GM12878 (cell line): ENCODE data around the gene JMJD7. TPM values are rescaled to one million over a fixed set of nuclear protein-coding genes. Genes with fewer than 3 reads are reported as not detected.

Experiments
- ATAC-seq: fragments of 200-7000 bp; cut with Tn5 transposase; 3 replicates; pipeline ENCODE4 v1.9.1; 2020; ENCODE audit warnings: mild to moderate bottlenecking, moderate library complexity
- BruUV-seq: library from RNA; stranded (reverse); fragments of 400-500 nt; replicated peaks from 2 replicates; lab custom pipeline; 2021; lab: Mats Ljungman, UMichigan
- CTCF ChIA-PET: fragments of 300-600 bp; sonication (Branson Sonifier 250); formaldehyde crosslinking; extraction: SDS; loops from one replicate; lab custom pipeline; 2021; ENCODE audit warnings: inconsistent platforms; lab: Yijun Ruan, JAX
- POLR2A ChIA-PET: fragments of 350-600 bp; formaldehyde crosslinking; extraction: SDS; loops from one replicate; lab custom pipeline; 2021; ENCODE audit warnings: inconsistent platforms; lab: Charles Lee
- RAD21 ChIA-PET: fragments of 300-600 bp; sonication (Branson Sonifier 250); formaldehyde crosslinking; loops from one replicate; lab custom pipeline; 2023; ENCODE audit warnings: antibody characterized with exemption; ENCODE audit not compliant: unreplicated experiment; lab: Charles Lee
- SMC1A ChIA-PET: fragments of 300-600 bp; sonication (Branson Sonifier 250); formaldehyde crosslinking; loops from one replicate; lab custom pipeline; 2023; ENCODE audit not compliant: unreplicated experiment, uncharacterized antibody; lab: Charles Lee
- DNase-seq: peaks from one replicate; pipeline ENCODE4 v3.0.0-alpha.2; 2011; ENCODE audit warnings: low read depth, low spot score
- FAIRE-seq: peaks from 3 replicates; lab custom pipeline; 2011; peaks lifted over from hg19 to GRCh38; lab: Jason Lieb, UNC
- H2AFZ ChIP-seq: 2 replicates; pipeline ENCODE4 v1.6.0; 2011; ENCODE audit warnings: low read depth, low read length, control low read depth; ENCODE audit not compliant: control insufficient read depth
- H3K27ac ChIP-seq: 2 replicates; pipeline ENCODE4 v1.5.1; 2011; ENCODE audit warnings: control low read depth; ENCODE audit not compliant: control insufficient read depth, insufficient read depth
- H3K27me3 ChIP-seq, 2 experiments: replicated peaks in 1 of 2; 2 replicates each; pipeline versions ENCODE4 v1.6.0 to v1.6.1; 2011; ENCODE audit warnings: low read length in 1 of 2; ENCODE audit not compliant: control insufficient read depth in 2 of 2, insufficient read depth in 2 of 2
- H3K36me3 ChIP-seq, 2 experiments: 2 replicates each; pipeline ENCODE4 v1.5.1; 2011; ENCODE audit warnings: low read length in 1 of 2; ENCODE audit not compliant: control insufficient read depth in 2 of 2, insufficient read depth in 2 of 2
- H3K4me1 ChIP-seq: 2 replicates; pipeline ENCODE4 v1.6.1; 2011; ENCODE audit warnings: mild to moderate bottlenecking, low read length, moderate library complexity, mixed read lengths; ENCODE audit not compliant: control insufficient read depth, insufficient read depth
- H3K4me2 ChIP-seq: 2 replicates; pipeline ENCODE4 v1.6.0; 2011; ENCODE audit warnings: control low read depth; ENCODE audit not compliant: control insufficient read depth, insufficient read depth
- H3K4me3 ChIP-seq: fragments of 200-600 bp; sonication (generic); 2 replicates; pipeline ENCODE4 v1.5.1; 2016
- H3K79me2 ChIP-seq: 2 replicates; pipeline ENCODE4 v1.6.0; 2011; ENCODE audit warnings: low read length; ENCODE audit not compliant: control insufficient read depth, insufficient read depth
- H3K9ac ChIP-seq: 2 replicates; pipeline ENCODE4 v1.8.0; 2011; ENCODE audit warnings: low read length, control low read depth, mixed read lengths; ENCODE audit not compliant: control insufficient read depth, insufficient read depth
- H3K9me3 ChIP-seq: replicated peaks from 3 replicates; pipeline ENCODE4 v1.5.1; 2011; ENCODE audit warnings: mild to moderate bottlenecking, low read length; ENCODE audit not compliant: control insufficient read depth, insufficient read depth
- H4K20me1 ChIP-seq: 2 replicates; pipeline ENCODE4 v1.6.0; 2011; ENCODE audit not compliant: control insufficient read depth, insufficient read depth
- CHD2 ChIP-seq: IDR thresholded peaks from 2 replicates; pipeline ENCODE4 v1.6.1; 2011; ENCODE audit warnings: low read depth, low read length, improper control_type of control experiment, borderline replicate concordance
- CHD4 ChIP-seq: fragments of 200-600 bp; sonication (generic); IDR thresholded peaks from 2 replicates; pipeline ENCODE4 v1.6.1; 2016; ENCODE audit warnings: mild to moderate bottlenecking
- CREM ChIP-seq: IDR thresholded peaks from 2 replicates; pipeline ENCODE4 v1.6.1; 2014; ENCODE audit warnings: antibody characterized with exemption, low read depth
- SIX5 ChIP-seq: IDR thresholded peaks from 2 replicates; pipeline ENCODE4 v1.6.1; 2011; ENCODE audit warnings: mild to moderate bottlenecking, low read depth, low read length, moderate library complexity; ENCODE audit not compliant: severe bottlenecking
- SMAD1 ChIP-seq: fragments of 450-650 bp; IDR thresholded peaks from 2 replicates; pipeline ENCODE4 v1.6.1; 2018; ENCODE audit warnings: mild to moderate bottlenecking, low read depth; ENCODE audit not compliant: partially characterized antibody
- SREBF1 ChIP-seq: IDR thresholded peaks from 2 replicates; pipeline ENCODE4 v1.6.1; 2012; ENCODE audit warnings: mild to moderate bottlenecking, low read length
- SRF ChIP-seq, 2 experiments: IDR thresholded peaks; 2 replicates each; pipeline ENCODE4 v1.6.1; 2011; ENCODE audit warnings: low read depth in 2 of 2, low read length in 2 of 2, mild to moderate bottlenecking in 1 of 2, moderate library complexity in 1 of 2
- YY1 ChIP-seq: IDR thresholded peaks from 2 replicates; pipeline ENCODE4 v1.6.1; 2011; ENCODE audit warnings: low read depth, mild to moderate bottlenecking, low read length
- ZSCAN29 ChIP-seq: fragments of 450-650 bp; IDR thresholded peaks from 2 replicates; pipeline ENCODE4 v1.6.1; 2017; ENCODE audit warnings: mild to moderate bottlenecking, moderate library complexity
- WGBS: methylation state at CpG from one replicate; pipeline ENCODE4 v1.1.6; 2016; ENCODE audit warnings: low lambda C conversion rate; ENCODE audit not compliant: insufficient replicate concordance, insufficient coverage; ENCODE audit errors: missing lambda C conversion rate; 5-methylcytosine and 5-hydroxymethylcytosine counted together
- in situ Hi-C: fragments of 300-500 bp; cut with MboI; formaldehyde crosslinking; loops from 9 replicates; pipeline ENCODE4 v1.14.3; 2018; ENCODE audit warnings: mixed read lengths
- intact Hi-C: fragments of 100-400 bp; cut with micrococcal nuclease; formaldehyde crosslinking; loops from one replicate; pipeline ENCODE4 v1.14.2; 2022; ENCODE audit not compliant: unreplicated experiment
- polyA plus RNA-seq, 11 experiments: library from polyadenylated mRNA; depleted of rRNA in 4 of 11; unstranded in 6 of 11; stranded (reverse) in 5 of 11; fragments of >200 nt; fragmentation: Nextera tagmentation in 4 of 11; fragmentation: Illumina TruSeq in 1 of 11; extraction: Ambion mirVana in 4 of 11; extraction: Trizol in 1 of 11; gene quantifications; 1 replicate in 1 of 11; 2 replicates in 10 of 11; pipeline versions ENCODE4 v1.2.1 to v1.2.3, GENCODE V29; 2011 to 2016; ENCODE audit warnings: inconsistent platforms in 2 of 11, missing spikeins in 2 of 11, low read depth in 1 of 11
- total RNA-seq, 4 experiments: library from RNA; depleted of rRNA in 3 of 4; stranded (reverse); fragments of >200 nt in 3 of 4; fragmentation: Illumina TruSeq in 1 of 4; extraction: Trizol in 1 of 4; gene quantifications; 2 replicates each; pipeline versions ENCODE4 v1.2.1 to v1.2.3, GENCODE V29; 2013 to 2021
- TF ChIP-seq, protein P1 (sequence below): IDR thresholded peaks from 2 replicates; pipeline ENCODE4 v1.6.1; 2011; ENCODE audit warnings: mild to moderate bottlenecking, low read depth, low read length, moderate library complexity; ENCODE audit not compliant: insufficient replicate concordance
- TF ChIP-seq, protein P2 (sequence below), 3 experiments: IDR thresholded peaks in 2 of 3; conservative IDR thresholded peaks in 1 of 3; 2 replicates each; pipeline ENCODE4 v1.5.1; 2011; ENCODE audit warnings: low read depth in 3 of 3, low read length in 3 of 3, mild to moderate bottlenecking in 3 of 3, control low read depth in 2 of 3, moderate library complexity in 2 of 3, inconsistent platforms in 1 of 3, mixed read lengths in 1 of 3; ENCODE audit not compliant: control insufficient read depth in 2 of 3, insufficient read depth in 1 of 3; ENCODE audit errors: extremely low read depth in 1 of 3

The JMJD7 gene
- total and polyA plus RNA-seq, 10 of the 15 experiments (the other 5 are each of a cell fraction or from before 2014, with no cell fraction given) = 0.79 to 12.2 (median 6.5) TPM

DNA sequence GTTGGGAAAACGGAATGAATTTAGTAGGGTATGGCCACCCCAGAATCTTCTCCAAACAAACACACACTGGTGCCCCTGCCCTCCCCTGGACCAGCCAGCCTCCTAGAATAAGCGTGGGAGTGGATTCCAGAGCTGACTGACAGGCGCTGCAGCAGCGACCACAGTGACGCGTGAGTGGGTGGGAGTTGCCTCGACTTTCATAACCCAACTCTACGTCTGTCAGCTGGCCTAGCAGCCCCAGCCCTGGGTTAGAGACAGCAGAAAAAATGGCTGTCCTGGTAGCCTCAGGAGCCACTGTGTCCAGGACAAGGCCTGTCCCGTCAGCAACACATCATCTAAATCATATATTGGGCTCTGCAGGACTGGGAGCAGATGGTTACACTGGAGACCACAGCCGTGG is 20.7 kb downstream of the JMJD7 start:
- ChIA-PET POLR2A (no interaction called here), SMC1A (no interaction called here), RAD21 (no interaction called here), CTCF (no interaction called here)
- intact Hi-C loops (no loop called here), in situ Hi-C loops (no loop called here)
- no TSS peak for BruUV-seq
- 53% methylated on average over 10 of the region's 10 CpGs for WGBS
- ATAC-seq (no peak), DNase-seq (no peak), FAIRE-seq (no peak)
- Histone ChIP-seq H3K4me2 (no peak overlapping the region), H3K9me3 (no peaks in the 10 kb centered on the region), H3K79me2 (no peaks in the 10 kb centered on the region), H3K4me1 (no peaks in the 10 kb centered on the region), H3K9ac (no peak overlapping the region), H4K20me1 (no peaks in the 10 kb centered on the region; the same call in 1 of the 2 replicates), H3K27ac (no peak overlapping the region), H3K27me3 (no peaks in the 10 kb centered on the region), H2AFZ (no peak overlapping the region), H3K4me3 (no peak overlapping the region), H3K36me3 (no peaks in the 10 kb centered on the region; a peak in 1 of 4 replicates)
- TF ChIP-seq, protein P1, sequence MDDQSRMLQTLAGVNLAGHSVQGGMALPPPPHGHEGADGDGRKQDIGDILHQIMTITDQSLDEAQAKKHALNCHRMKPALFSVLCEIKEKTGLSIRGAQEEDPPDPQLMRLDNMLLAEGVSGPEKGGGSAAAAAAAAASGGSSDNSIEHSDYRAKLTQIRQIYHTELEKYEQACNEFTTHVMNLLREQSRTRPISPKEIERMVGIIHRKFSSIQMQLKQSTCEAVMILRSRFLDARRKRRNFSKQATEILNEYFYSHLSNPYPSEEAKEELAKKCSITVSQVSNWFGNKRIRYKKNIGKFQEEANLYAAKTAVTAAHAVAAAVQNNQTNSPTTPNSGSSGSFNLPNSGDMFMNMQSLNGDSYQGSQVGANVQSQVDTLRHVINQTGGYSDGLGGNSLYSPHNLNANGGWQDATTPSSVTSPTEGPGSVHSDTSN = peak; percentile 28
- TF ChIP-seq CHD2 = no peak

DNA sequence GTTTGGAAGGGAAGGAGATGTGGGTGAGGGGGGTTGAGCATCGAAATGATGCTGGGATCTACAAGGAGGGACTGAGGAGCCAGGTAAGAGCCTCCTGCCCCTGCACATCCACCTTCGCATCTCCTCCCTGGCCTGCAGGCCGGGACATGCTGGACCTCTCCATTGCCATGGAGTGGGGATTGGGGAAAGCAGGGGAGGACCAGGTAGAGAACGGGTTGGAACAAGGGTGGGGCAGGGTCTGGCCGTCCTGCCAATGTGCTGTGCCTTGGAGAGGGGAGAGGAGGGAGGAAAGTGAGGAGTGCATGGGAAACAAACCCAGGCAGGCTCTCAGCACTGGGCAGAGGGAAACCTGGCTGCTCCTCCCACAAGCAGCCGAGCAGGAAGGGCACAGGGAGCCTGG is 21.3 kb downstream of the JMJD7 start:
- 37% methylated on average over 6 of the region's 6 CpGs for WGBS
- Histone ChIP-seq H2AFZ (no peak overlapping the region), H3K36me3 (no peaks in the 10 kb centered on the region; a peak in 1 of 4 replicates), H3K27ac (no peak overlapping the region), H4K20me1 (no peaks in the 10 kb centered on the region; the same call in 1 of the 2 replicates), H3K4me3 (no peak overlapping the region), H3K79me2 (no peaks in the 10 kb centered on the region), H3K4me1 (no peaks in the 10 kb centered on the region), H3K9me3 (no peaks in the 10 kb centered on the region), H3K9ac (no peak overlapping the region), H3K4me2 (no peak overlapping the region)
- no TSS peak for BruUV-seq
- SMC1A ChIA-PET = no interaction called here
- POLR2A ChIA-PET = no interaction called here
- CTCF ChIA-PET = interaction anchor here (1.1 kb wide), 1 partner anchor 76 kb away, joined by 3 read pairs; no protein-coding TSS in a partner anchor
- intact Hi-C loops (no loop called here), in situ Hi-C loops (no loop called here)
- ATAC-seq = no peak
- no peak for FAIRE-seq
- RAD21 ChIA-PET = no interaction called here
- TF ChIP-seq CHD4 = no peak
- TF ChIP-seq SREBF1 = no peak
- no peak for TF ChIP-seq SMAD1
- TF ChIP-seq ZSCAN29 = no peak
- TF ChIP-seq SRF (IDR thresholded peaks at IDR 0.05; ENCODE audit: low read depth in 2 of 2, low read length in 2 of 2) = no peak
- no peak for TF ChIP-seq CREM
- no peak for TF ChIP-seq YY1
- no peak for TF ChIP-seq SIX5
- TF ChIP-seq, protein P2, sequence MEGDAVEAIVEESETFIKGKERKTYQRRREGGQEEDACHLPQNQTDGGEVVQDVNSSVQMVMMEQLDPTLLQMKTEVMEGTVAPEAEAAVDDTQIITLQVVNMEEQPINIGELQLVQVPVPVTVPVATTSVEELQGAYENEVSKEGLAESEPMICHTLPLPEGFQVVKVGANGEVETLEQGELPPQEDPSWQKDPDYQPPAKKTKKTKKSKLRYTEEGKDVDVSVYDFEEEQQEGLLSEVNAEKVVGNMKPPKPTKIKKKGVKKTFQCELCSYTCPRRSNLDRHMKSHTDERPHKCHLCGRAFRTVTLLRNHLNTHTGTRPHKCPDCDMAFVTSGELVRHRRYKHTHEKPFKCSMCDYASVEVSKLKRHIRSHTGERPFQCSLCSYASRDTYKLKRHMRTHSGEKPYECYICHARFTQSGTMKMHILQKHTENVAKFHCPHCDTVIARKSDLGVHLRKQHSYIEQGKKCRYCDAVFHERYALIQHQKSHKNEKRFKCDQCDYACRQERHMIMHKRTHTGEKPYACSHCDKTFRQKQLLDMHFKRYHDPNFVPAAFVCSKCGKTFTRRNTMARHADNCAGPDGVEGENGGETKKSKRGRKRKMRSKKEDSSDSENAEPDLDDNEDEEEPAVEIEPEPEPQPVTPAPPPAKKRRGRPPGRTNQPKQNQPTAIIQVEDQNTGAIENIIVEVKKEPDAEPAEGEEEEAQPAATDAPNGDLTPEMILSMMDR (IDR thresholded peaks at IDR 0.05 in 2 of 3, conservative IDR thresholded peaks at IDR 0.05 in 1 of 3; ENCODE audit: control insufficient read depth in 2 of 3, extremely low read depth in 1 of 3, insufficient read depth in 1 of 3, low read depth in 3 of 3, low read length in 3 of 3) = no peak
- TF ChIP-seq, all 136 proteins: peak for 0
- H3K27me3 ChIP-seq = no peaks in the 10 kb centered on the region
- no peak for DNase-seq
